SHP77 treated with DMSO at 0.1 percent for 48 hours (cell line): Measurements from ENCODE around the gene PTPRC.
"Not testable (repeated sequence)": the region's sequence is repeated elsewhere in the genome, so short reads cannot be mapped to it uniquely, and the experiment has no call there.

Experiments used
- DNase-seq: peaks from one replicate; lab custom pipeline; 2025; lab: John Stamatoyannopoulos, UW

The PTPRC gene, protein sequence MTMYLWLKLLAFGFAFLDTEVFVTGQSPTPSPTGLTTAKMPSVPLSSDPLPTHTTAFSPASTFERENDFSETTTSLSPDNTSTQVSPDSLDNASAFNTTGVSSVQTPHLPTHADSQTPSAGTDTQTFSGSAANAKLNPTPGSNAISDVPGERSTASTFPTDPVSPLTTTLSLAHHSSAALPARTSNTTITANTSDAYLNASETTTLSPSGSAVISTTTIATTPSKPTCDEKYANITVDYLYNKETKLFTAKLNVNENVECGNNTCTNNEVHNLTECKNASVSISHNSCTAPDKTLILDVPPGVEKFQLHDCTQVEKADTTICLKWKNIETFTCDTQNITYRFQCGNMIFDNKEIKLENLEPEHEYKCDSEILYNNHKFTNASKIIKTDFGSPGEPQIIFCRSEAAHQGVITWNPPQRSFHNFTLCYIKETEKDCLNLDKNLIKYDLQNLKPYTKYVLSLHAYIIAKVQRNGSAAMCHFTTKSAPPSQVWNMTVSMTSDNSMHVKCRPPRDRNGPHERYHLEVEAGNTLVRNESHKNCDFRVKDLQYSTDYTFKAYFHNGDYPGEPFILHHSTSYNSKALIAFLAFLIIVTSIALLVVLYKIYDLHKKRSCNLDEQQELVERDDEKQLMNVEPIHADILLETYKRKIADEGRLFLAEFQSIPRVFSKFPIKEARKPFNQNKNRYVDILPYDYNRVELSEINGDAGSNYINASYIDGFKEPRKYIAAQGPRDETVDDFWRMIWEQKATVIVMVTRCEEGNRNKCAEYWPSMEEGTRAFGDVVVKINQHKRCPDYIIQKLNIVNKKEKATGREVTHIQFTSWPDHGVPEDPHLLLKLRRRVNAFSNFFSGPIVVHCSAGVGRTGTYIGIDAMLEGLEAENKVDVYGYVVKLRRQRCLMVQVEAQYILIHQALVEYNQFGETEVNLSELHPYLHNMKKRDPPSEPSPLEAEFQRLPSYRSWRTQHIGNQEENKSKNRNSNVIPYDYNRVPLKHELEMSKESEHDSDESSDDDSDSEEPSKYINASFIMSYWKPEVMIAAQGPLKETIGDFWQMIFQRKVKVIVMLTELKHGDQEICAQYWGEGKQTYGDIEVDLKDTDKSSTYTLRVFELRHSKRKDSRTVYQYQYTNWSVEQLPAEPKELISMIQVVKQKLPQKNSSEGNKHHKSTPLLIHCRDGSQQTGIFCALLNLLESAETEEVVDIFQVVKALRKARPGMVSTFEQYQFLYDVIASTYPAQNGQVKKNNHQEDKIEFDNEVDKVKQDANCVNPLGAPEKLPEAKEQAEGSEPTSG (N-terminal part only)

DNA sequence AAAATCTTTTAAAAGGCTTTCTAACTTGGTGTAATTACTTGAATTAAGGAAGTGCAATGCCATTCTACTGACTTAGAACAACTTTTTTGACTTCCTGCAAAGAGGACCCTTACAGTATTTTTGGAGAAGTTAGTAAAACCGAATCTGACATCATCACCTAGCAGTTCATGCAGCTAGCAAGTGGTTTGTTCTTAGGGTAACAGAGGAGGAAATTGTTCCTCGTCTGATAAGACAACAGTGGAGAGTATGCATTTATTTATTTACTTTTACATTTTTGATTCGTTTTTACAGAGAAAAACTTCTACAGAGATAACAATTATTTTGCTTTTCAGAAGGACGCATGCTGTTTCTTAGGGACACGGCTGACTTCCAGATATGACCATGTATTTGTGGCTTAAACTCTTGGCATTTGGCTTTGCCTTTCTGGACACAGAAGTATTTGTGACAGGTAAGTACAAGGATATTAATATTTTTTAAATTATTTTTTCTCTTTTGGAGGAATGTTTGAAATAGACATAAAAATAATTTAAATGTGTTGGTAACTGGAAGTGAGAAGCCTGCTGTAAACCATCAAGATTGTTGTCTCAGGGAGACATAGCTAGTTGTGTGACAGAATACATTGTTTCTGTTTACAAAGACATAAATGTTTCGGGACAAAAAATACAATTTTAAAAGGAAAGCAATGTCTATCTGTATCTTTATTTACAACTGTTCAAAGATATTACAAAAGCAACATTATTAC, at the start of gene PTPRC:
Gene PTPRC (plus strand): TSS at position 147 of the 742 bp plus-strand sequence. CDS start 229 bp downstream, at position 376.
- no peak for DNase-seq

DNA sequence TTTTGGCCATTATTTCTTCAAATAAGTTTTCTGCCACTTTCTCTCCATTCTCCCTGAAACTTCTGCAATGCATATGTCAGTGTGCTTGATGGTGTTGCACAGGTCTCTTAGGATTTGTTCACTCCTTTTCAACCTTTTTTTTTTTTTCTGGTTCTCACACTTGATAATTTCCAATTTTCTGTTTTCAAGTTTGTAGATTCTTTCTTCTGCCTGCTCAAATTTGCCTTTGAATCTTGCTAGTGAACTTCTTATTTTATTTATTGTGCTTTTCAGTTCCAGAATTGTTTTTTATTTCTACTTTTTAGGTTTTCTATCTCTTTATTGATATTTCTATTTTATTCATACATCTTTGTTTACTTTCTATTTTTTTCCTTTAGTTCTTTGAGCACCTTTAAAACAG, 48.4 kb upstream of the PTPRC start:
- DNase-seq, result no peak

- DNase-seq, result no peak
Measured at GRCh38 chr1:198595765-198596164, 43.1 kb upstream of the PTPRC start.

GRCh38 chr1:198597690-198598430, 41.0 kb upstream of the PTPRC start:
- no peak for DNase-seq

DNA sequence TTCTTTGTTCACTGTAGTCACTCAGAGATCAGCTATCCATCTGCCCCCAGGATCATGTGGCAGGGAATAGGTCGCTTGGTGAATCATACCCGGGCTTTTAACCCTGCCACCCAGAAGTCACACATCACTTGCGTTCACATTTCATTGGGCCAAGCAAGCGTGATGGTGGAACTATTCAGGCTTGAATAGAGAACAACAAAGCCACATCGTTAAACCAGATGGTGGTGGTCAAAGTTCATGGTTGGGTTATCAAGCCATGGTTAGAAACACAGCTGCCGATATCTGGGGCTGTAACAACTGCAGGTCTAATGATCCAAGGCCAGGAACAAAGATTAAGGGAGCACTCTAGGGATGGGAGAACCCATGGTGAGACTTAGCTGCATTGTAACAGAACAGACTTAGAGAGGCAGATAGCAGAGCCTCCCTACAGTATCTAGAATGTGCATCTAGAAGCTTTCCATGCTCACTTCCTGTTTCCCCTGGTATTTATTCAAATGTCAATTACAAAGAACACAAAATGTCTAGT, 40.0 kb upstream of the PTPRC start:
- no peak for DNase-seq

- no peak for DNase-seq
Measured at GRCh38 chr1:198599749-198600148, 39.1 kb upstream of the PTPRC start.

GRCh38 chr1:198600906-198601305, 37.9 kb upstream of the PTPRC start:
- DNase-seq, result no peak

GRCh38 chr1:198601310-198601709, 37.5 kb upstream of the PTPRC start:
- DNase-seq, result not testable (repeated sequence)

DNA sequence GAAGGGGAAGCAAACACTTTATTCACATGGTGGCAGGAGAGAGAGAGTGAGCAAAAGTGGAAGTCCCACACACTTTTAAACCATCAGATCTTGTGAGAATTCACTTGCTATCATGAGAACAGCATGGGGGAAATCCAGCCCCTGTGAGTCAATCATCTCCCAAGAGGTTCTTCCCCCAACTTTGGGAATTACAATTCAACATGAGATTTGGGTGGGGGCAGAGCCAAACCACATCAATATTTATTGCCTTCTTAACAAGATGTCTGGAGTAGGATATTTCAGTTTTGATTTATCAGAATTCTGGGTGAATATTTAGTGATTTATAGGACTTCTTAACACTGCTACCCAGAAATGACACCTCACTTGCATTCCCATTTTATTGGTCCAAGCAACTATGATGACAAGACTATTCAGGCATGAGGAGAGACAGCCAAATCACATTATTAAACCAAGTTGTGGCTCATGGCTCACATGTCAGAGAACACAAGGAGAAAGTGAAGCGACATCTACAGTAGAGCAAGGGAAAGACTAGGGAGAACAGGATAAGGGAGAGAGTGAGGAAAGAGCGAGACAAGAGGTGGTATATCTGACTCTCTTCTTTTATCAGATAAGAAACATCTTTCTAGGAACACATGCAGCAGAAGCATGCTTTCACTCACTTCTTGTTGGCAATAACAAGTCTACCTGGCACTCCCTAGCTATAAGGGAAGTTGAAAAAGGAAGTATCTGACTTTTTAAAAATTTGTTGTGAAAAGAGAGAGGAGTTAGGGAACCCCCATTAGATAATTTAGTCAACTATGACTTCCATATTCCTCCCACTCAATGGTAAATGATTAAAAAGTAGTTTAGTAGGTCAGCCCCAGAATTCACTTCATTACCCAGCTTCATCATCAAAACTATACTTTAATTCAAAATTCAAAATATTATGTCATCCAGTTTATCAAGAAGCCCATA, 36.6 kb upstream of the PTPRC start:
- no peak for DNase-seq

GRCh38 chr1:198604975-198605374, 33.9 kb upstream of the PTPRC start:
- no peak for DNase-seq

DNA sequence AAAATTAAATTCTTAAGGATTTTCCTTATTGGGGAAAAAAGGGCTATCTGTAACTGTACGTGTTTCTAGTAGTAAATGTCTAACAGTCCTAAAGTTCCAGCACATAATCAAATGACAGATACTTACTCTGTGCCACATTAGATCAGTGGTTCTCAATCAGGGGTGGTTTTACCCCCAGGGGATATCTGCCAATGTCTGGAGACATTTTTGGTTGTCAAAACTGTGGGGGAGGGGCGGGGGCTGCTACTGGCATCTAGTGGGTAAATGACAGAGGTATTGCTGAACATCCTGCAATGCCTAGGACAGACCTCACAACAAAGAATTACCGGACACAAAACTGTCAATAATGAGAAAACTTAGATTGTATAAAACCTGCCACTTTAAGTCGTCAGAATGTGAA, 33.4 kb upstream of the PTPRC start:
- DNase-seq, result no peak

- no peak for DNase-seq
Measured at GRCh38 chr1:198606020-198606438, 32.8 kb upstream of the PTPRC start.

GRCh38 chr1:198607714-198608113, 31.1 kb upstream of the PTPRC start:
- no peak for DNase-seq

DNA sequence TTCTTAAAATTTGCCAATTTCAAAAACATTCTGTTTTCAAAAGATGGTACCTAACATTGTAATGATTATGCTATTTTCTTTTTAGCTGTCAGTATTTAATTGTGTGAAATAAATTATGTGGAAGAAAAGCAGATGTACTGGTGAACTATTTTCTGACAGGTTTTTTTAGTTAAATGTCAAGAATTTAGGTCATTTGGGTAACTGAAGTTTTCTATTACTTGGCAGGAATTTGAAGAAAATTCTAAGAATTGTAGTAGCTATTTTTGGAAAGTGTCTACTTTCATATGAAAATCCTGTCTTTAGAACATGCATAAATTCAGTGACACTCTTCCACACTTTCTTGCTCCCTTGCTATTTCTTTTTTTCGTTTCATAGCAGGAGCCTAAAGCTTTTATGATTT, 28.5 kb upstream of the PTPRC start:
- DNase-seq, result no peak

DNA sequence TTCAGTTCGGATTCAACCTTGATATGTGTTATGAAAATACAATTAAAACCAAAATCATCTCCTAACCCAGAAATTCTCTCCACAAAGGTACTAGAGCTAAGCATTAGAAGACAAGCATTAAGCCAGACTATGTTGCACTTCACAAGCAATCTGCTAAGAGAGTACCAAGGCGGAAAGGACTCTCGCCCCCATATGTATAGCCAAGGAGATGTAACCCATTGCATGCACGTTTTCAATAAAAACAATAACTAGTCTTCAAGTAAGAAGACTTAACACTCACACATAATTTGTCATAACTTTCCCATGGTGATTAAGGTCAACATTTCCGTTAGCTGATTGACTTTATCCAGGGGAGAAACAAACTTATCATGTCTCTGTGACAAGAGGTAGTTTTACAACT, 27.6 kb upstream of the PTPRC start:
- DNase-seq, result no peak

GRCh38 chr1:198612471-198613260, 26.2 kb upstream of the PTPRC start:
- no peak for DNase-seq

DNA sequence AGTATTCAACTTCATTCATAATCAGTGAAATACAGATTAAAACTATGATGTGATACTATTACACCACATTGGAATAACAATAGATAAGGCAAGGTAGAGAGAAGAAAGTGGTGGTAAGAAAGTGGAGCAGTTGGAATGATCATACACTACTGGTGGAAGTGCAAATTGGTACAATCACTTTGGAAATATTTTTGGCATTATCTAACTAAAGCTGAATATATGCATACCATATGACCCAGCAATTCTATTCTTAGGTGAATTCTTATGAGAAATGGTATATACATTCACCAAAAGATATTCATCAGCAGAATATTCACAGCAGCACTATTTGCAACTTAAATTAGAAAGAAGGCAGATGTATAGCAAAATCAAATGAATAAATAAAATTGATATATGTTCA, 21.4 kb upstream of the PTPRC start:
- DNase-seq, result no peak

DNA sequence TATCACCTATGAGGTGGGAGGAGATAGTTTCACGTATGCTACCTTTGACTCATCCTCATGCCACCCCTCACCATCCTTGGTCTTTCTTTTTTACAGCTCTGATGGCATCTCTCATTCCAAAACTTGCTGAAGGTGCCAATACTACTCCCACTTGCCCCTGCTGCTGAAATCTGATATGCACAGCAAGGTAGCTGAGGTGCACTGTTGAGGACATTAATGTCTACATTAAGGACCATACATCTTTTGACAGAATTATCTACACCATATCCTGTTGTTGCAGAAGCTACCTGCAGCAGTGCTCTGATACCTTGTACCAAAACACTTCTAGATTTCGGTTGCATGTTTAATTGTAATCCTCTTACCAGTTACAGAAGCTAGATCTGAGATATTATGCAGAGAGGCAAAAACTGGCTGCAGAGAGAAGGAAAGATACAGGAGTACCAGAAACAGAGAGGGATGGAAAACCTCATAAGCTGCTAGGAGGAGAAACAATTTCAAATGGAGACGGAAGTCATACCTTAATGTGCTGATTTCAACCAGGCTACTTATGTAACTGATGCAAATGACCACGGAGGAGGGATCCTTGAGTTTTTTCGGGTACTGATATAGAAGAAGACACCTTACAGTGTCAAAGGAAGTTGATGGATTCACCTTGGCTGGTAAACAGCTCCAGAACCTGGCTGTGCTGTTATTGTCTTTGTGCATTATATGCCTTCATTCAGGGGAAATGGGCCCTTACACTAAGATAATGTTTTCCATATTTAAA, 19.3 kb upstream of the PTPRC start:
- no peak for DNase-seq
